HG03280 (cell line): ENCODE data around the gene PDZD2.
"Not testable (repeated sequence)": the region's sequence is repeated elsewhere in the genome, so short reads cannot be mapped to it uniquely, and the experiment has no call there.

Experiments used
- ATAC-seq: cut with Tn5 transposase; IDR thresholded peaks from one replicate; pipeline ENCODE4 v1.9.1; 2021; ENCODE audit warnings: mild to moderate bottlenecking, moderate library complexity; ENCODE audit not compliant: unreplicated experiment

PDZD2 gene

DNA sequence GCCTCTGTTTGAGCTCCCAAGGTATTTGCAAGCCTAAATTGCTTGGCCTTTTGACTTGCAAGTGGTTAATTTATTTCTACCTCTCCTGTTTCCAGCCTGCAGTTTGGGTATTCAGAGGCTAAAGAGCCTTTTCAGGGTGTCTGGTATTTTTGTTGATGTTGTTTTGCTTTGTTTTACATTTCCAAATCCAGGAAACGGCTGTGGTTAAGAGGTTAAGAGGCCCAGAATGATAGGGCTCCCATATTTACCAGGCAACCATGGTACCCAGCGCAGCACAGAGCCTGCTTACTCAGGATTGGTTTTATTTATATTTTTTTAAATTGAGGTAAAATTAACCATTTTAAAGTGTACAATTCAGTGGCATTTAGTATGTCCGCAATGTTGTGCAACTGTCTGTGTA is 92.1 kb downstream of the PDZD2 start:
- ATAC-seq = no peak

DNA sequence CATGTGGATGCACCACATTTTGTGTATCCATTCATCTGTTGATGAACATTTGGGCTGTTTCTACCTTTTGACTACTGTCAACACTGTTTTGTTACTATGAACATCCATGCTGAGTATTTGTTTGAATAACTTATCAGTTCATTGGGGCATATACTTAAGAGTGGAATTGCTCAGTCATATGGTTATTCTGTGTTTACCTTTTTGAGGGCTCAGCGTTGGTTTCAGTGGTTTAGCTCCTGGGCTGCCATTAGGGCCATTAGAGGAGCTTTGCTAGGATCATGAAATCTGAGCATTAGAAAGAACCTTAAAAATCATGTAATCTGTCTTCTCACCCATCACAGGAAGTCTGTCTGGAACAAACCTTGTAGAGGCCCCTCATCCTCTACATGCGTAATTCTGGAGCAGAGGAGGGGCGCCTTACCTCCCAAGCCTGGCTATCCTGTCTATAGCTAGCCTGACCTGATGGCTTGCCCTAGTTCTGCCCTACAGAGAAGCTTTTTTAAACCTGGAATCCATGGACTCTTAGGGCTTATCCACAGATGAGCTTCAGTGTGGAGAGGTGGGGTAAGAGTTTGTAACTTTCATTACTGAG is 92.9 kb downstream of the PDZD2 start:
- ATAC-seq = no peak

DNA sequence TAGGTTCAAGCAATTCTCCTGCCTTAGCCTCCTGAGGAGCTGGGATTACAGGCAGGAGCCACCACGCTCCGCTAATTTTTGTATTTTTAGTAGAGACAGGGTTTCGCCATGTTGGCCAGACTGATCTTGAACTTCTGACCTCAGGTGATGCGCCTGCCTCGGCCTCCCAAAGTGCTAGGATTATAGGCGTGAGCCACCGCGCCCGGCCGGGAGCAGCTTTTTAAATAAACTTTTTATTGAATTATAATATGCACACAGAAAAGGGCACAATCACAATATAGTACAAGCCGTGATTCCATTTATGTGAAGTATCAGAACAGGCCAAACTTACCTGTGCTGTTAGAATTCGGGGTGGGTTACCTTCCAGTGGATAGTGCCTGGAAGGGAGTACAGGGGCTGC is 93.9 kb downstream of the PDZD2 start:
- ATAC-seq = not testable (repeated sequence)

GRCh38 chr5:31733371-31733770 is 94.4 kb downstream of the PDZD2 start:
- ATAC-seq = no peak

DNA sequence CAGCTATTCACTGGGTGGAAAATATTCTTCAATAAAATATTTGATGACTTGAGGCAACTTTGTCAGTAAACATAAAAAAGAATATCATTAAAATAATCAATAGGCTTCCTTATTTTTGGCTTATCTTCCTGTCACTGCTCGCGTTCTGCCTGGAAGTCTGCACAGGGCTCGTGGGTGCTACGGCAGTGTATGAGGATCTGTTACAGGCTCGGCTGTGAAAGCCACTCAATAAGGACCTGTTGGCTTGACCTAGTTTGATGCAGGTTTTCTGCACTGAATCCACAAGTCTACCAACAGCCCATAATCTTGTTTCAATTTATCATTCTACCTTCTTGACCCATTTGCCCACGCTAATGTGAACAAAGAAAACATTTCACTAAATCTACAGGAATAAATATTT is 97.2 kb downstream of the PDZD2 start:
- no peak for ATAC-seq

DNA sequence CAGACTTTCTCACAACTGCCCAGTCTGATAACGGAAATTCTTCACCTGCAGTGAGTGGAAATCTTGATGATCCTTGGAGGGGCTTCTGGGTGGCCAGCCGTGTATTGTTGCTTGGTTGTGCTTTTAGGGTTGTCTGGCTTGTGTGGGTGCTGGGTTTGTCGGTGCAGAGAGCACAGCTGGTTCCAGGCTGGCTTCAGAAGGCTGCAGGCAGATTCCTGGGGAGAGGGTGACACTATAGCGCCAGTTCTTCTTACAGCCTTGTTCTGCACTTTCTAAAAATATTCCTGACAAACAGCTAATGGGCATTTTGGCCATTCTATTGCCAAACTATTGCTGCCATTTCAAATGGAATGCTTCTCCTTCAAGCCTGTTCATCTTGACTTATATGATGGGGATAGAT is 99.3 kb downstream of the PDZD2 start:
- no peak for ATAC-seq

DNA sequence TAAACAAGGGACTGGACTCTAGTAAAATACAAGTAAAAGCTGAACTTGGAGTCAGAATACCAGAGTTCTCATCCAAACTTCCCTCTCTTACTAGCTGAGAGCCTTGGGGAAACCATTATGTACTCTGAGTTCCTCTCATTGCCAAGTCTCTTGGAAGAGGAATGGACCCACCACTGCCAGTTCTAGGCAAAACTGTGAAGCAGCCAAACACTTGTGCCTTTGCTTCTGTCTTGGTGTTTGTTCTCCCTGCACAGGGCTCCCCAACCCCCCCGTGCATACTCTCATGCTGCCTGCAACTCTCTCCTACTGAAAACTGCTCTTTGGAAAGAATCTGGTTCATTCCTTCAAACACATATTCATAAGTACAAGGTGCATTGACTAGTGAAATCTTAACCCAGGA is 102.6 kb downstream of the PDZD2 start:
- no peak for ATAC-seq

GRCh38 chr5:31743678-31744077 is 104.7 kb downstream of the PDZD2 start:
- no peak for ATAC-seq

DNA sequence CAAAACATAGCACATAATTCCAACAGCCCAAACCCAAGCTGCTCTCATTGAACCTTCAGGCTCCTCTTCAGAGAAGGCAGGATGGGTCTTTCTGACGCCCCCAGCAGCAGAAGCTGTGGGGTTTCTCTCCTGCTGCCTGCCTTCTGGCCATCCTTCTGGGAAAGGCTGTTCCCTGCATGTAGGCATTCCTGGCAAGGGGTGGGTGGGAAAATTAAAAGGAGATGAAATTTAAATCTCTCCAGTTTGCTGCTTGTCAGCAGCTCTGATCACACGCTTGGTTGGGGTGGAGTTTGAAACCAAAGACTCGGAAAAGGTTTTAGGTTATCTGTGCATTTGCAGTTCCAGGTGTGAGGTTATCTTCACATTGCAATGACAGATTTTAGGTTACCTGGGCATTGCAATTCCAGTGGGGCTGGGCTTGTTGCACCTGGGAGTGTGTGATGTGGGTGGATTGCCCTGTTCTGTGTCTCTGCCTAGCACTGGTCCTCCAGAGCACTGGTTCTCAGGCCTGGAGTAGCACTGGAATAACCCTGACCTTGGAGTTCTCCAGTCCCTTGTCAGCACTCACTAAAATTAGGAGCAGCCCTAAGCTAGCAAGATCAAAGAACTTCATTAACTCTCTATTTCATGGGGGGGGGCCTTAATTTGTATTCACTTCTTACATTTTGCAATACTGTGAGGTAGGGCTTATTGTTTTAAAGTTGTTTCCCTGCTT is 109.7 kb downstream of the PDZD2 start:
- ATAC-seq = no peak

GRCh38 chr5:31750215-31750614 is 111.3 kb downstream of the PDZD2 start:
- no peak for ATAC-seq

DNA sequence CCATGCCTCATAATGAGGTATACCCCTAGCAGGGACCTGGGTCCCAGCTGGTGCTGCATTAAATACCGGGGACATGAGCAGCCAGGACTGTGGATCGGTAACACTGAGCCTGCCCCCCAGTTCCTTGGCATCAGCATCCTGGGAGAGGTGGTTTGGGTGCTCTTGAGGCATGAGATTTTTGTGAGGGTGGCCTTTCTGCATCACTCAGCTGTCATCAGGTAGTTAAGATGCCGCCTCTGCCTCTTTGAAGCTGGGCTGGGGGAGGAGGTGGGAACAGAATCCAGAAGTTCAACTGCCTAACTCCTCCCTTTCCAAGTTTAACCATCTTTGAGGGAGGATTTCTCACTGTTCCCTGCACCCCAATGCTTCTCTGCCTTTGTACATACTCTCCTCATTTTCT is 112.7 kb downstream of the PDZD2 start:
- ATAC-seq = no peak

GRCh38 chr5:31753700-31754357 is 114.9 kb downstream of the PDZD2 start:
- ATAC-seq = no peak

DNA sequence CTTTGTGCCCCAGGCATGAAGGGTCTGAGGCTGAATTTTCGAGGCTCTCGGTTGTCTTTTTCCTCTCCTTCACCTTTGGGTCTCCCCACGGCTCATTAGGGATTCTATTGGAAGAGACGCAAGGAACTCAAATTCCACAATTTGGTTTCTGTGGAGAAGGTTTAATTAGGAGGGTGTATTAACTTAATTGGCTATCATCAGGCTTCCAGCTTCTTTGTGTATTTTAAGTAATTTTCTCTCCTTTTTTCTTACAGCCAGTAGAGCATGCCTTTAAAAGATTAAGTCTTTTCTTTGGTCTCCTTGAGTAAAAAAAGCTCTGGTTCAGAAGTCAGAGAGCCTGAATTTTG is 115.4 kb downstream of the PDZD2 start:
- no peak for ATAC-seq

GRCh38 chr5:31754741-31755675 is 116.1 kb downstream of the PDZD2 start:
- no peak for ATAC-seq

DNA sequence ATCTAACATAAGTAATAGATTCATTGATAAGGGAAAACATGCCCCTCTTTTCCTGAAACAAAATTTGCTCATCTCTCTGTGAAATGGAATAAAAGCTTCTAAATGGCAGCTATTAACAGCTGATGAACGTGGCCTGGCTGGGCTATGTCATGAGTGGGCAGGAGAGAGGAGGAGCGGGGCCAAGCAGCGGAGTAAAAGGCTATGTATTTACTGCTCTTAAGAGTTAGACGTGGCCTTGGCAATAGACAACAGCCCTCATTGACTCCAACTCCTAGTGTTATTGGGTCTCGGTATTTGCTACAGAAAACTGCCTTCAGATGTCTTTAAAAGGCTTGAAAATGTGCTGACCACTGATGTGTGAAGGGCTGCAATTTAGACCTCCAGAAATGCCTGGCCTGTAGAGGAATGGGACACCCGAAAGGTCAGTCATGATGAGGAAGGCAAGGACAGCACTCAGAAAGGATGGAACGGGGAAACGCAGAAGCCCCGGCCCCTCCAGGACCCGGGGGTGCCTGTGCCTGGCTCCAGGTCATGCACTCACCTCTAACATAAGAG is 116.8 kb downstream of the PDZD2 start:
- no peak for ATAC-seq

GRCh38 chr5:31757806-31758205 is 118.9 kb downstream of the PDZD2 start:
- no peak for ATAC-seq

DNA sequence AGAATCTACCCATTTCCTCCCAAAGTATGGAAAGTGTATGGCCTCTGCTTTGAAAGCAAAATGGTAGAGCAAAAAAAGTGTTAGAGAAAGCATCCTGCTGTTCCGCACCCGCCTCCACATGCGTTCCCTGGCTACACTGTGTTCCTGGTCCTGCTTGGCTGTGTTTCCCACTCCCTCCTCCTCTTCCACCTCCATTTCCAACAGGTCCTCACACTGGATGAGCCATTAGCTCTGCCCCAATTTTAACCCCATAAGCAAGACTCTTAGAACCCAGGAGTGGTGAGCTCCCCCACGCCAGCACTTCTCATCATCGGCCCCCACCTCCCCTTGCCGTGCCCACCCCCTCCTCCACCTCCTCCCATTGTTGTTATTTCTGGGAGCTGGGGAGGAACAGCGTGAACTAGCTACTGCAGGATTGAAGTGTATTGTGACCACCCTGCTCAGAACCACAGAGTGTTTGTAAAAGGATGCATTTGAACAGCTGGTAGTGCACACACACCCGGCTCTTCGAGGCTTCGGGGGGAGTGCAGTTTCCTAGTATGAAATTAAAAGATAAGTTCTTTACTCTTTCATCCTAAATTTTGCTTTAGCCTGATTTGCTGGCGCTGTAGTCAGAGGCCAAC is 120.0 kb downstream of the PDZD2 start:
- ATAC-seq = no peak

GRCh38 chr5:31759925-31760324 is 121.0 kb downstream of the PDZD2 start:
- ATAC-seq = no peak

DNA sequence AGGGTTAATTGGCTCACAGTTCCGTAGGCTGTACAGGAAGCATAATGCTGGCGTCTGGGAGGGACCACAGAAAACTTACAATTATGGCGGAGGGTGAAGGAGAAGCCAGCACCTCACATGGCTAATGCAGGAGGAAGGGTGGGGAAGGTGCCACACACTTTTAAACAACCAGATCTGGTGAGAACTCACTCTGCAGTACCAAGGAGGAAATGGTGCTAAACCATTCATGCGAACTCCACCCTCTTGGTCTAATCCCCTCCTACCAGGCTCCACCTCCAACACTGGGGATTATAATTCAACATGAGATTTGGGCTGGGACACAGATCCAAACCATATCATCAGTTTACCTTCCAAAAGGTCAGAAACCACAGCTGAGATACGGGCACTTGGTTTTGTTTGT is 122.9 kb downstream of the PDZD2 start:
- no peak for ATAC-seq

DNA sequence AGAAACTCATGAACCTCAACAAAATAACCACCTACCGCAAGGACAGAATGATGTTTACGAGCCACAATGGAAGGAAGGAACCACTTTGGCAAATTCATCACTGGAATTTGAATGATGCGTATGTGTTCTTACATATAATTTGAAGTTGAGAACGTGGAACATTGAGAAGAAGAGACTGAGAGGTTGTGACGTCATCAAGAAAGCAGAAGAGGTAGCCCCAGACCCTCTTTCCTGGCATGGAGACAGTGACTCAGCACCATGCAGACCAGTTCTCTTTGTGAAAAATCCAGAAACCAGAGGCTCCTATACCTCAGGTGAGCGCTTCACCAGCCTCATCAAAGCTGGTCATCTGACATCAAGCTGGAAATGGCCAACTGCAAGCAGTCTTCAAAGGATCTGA is 124.5 kb downstream of the PDZD2 start:
- no peak for ATAC-seq

DNA sequence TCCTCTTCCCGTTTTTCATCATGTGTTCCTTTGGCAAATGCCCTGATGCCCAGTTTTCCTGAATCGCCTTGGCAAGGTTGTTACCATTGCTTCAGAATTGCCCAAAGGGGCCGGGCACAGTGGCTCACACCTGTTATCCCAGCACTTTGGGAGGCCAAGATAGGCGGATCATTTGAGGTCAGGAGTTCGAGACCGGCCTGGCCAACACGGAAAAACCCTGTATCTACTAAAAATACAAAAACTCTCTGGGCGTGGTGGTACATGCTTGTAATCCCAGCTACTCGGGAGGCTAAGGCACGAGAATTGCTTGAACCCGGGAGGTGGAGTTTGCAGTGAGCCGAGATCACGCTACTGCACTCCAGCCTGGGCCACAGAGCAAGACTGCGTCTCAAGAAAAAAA is 125.8 kb downstream of the PDZD2 start:
- ATAC-seq = not testable (repeated sequence)
